ENCODE data around the gene C9orf152.

Gene C9orf152

DNA sequence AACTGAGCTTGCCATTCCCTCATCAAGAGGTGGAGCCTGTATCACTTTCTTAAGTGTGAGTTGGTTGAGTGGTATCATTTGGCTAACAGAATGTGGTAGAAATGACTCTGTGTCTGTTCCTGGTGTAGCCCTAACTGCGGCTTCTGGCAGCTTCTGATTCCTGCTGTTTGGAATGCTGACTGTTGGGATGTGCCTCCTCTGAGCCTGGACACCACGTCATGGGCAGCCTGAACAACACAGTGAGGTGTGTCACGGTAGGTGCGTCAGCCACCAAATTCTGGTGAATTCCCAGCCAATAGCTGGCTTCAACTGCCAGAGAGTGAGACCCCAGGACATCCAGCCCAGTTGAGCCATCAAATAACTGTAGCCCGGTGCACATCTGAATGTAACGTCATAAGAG is 6.1 kb upstream of the C9orf152 start:
- Histone ChIP-seq H3K27me3 (ENCODE audit: insufficient read depth, low read length, poor library complexity, severe bottlenecking) (no peaks in the 10 kb centered on the region), H4K20me1 (ENCODE audit: insufficient read depth, low read length, poor library complexity, severe bottlenecking) (no peaks in the 10 kb centered on the region), H3K4me2 (ENCODE audit: low read depth, low read length, poor library complexity, severe bottlenecking) (peak overlapping the region; percentile 43), H3K9ac (ENCODE audit: low read depth, low read length, poor library complexity, severe bottlenecking) (no peak overlapping the region), H3K36me3 (ENCODE audit: insufficient read depth, low read length) (no peaks in the 10 kb centered on the region), H3K4me1 (ENCODE audit: insufficient read depth, low read length, poor library complexity, severe bottlenecking) (peaks cover 14% of the 10 kb centered on the region), H2AFZ (ENCODE audit: low read length) (no peak overlapping the region), H3K4me3 (ENCODE audit: low read length, poor library complexity, severe bottlenecking) (no peak overlapping the region), H3F3A (ENCODE audit: low read depth) (no peaks in the 10 kb centered on the region), H3K9me3 (ENCODE audit: insufficient read depth, low read depth, low read length) (no peaks in the 10 kb centered on the region), H3K9me2 (replicated peaks; ENCODE audit: low read depth, low read length) (no peaks in the 10 kb centered on the region), H3K79me2 (ENCODE audit: insufficient read depth, low read length) (no peaks in the 10 kb centered on the region)
- TF ChIP-seq EZH2phosphoT487 (IDR thresholded peaks at IDR 0.05; ENCODE audit: borderline replicate concordance) = no peak
- TF ChIP-seq, protein P1, sequence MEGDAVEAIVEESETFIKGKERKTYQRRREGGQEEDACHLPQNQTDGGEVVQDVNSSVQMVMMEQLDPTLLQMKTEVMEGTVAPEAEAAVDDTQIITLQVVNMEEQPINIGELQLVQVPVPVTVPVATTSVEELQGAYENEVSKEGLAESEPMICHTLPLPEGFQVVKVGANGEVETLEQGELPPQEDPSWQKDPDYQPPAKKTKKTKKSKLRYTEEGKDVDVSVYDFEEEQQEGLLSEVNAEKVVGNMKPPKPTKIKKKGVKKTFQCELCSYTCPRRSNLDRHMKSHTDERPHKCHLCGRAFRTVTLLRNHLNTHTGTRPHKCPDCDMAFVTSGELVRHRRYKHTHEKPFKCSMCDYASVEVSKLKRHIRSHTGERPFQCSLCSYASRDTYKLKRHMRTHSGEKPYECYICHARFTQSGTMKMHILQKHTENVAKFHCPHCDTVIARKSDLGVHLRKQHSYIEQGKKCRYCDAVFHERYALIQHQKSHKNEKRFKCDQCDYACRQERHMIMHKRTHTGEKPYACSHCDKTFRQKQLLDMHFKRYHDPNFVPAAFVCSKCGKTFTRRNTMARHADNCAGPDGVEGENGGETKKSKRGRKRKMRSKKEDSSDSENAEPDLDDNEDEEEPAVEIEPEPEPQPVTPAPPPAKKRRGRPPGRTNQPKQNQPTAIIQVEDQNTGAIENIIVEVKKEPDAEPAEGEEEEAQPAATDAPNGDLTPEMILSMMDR (conservative IDR thresholded peaks at IDR 0.05; ENCODE audit: low read length) = no peak

- no peaks in the 10 kb centered on the region for H3K36me3 ChIP-seq (ENCODE audit: insufficient read depth, low read length)
- no peaks in the 10 kb centered on the region for H3K27me3 ChIP-seq (ENCODE audit: insufficient read depth, low read length, poor library complexity, severe bottlenecking)
- H3F3A ChIP-seq (ENCODE audit: low read depth) = no peaks in the 10 kb centered on the region
- no peak overlapping the region for H3K4me2 ChIP-seq (ENCODE audit: low read depth, low read length, poor library complexity, severe bottlenecking)
- H3K9me3 ChIP-seq (ENCODE audit: insufficient read depth, low read depth, low read length) = no peaks in the 10 kb centered on the region
- H3K9me2 ChIP-seq (replicated peaks; ENCODE audit: low read depth, low read length) = no peaks in the 10 kb centered on the region
- no peak overlapping the region for H3K4me3 ChIP-seq (ENCODE audit: low read length, poor library complexity, severe bottlenecking)
- no peak overlapping the region for H2AFZ ChIP-seq (ENCODE audit: low read length)
- no peak overlapping the region for H3K9ac ChIP-seq (ENCODE audit: low read depth, low read length, poor library complexity, severe bottlenecking)
- no peaks in the 10 kb centered on the region for H4K20me1 ChIP-seq (ENCODE audit: insufficient read depth, low read length, poor library complexity, severe bottlenecking)
- peaks cover 14% of the 10 kb centered on the region for H3K4me1 ChIP-seq (ENCODE audit: insufficient read depth, low read length, poor library complexity, severe bottlenecking)
- H3K79me2 ChIP-seq (ENCODE audit: insufficient read depth, low read length) = no peaks in the 10 kb centered on the region
- TF ChIP-seq, protein P1 (conservative IDR thresholded peaks at IDR 0.05; ENCODE audit: low read length) = no peak
- TF ChIP-seq EZH2phosphoT487 (IDR thresholded peaks at IDR 0.05; ENCODE audit: borderline replicate concordance) = no peak
These were observed 5.6 kb upstream of the C9orf152 start for GRCh38 chr9:110213413-110214044.

DNA sequence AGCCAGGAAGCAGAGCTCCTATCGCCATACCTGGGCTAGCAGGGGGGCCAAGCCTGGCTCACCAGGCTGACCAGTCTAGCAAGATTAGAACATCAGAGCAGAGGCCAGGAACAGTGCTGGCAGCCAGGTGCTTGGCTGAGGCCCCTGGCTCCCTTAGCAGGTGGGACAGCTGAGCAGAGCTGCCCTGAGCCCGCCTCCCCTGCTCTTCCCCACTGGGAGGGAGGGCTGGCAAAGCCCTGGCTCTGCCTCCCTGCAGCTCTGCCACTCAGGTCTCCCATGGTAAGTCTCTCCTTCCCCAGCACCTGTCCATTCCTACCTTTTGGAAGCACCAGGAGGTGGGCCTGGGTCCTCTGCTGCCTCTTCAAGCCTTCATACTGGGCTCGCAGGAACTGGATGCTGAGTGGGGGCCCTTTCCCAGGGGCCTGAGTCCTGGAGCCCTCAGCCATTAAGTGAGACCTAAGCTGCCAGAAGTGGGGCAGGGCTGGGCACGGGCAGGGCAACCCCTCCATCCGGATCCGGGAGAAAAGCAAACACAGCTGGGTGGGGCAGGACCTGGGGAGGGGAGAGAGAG is 803 bp downstream of the C9orf152 start:
- no peak overlapping the region for H3K9ac ChIP-seq (ENCODE audit: low read depth, low read length, poor library complexity, severe bottlenecking)
- no peaks in the 10 kb centered on the region for H3K79me2 ChIP-seq (ENCODE audit: insufficient read depth, low read length)
- no peaks in the 10 kb centered on the region for H4K20me1 ChIP-seq (ENCODE audit: insufficient read depth, low read length, poor library complexity, severe bottlenecking)
- no peak for TF ChIP-seq EZH2phosphoT487 (IDR thresholded peaks at IDR 0.05; ENCODE audit: borderline replicate concordance)
- TF ChIP-seq, protein P1 (conservative IDR thresholded peaks at IDR 0.05; ENCODE audit: low read length) = no peak
- no peak overlapping the region for H2AFZ ChIP-seq (ENCODE audit: low read length)
- H3K36me3 ChIP-seq (ENCODE audit: insufficient read depth, low read length) = no peaks in the 10 kb centered on the region
- no peak overlapping the region for H3K4me2 ChIP-seq (ENCODE audit: low read depth, low read length, poor library complexity, severe bottlenecking)
- no peaks in the 10 kb centered on the region for H3F3A ChIP-seq (ENCODE audit: low read depth)
- H3K9me3 ChIP-seq (ENCODE audit: insufficient read depth, low read depth, low read length) = no peaks in the 10 kb centered on the region
- H3K27me3 ChIP-seq (ENCODE audit: insufficient read depth, low read length, poor library complexity, severe bottlenecking) = no peaks in the 10 kb centered on the region
- H3K4me3 ChIP-seq (ENCODE audit: low read length, poor library complexity, severe bottlenecking) = no peak overlapping the region
- no peaks in the 10 kb centered on the region for H3K4me1 ChIP-seq (ENCODE audit: insufficient read depth, low read length, poor library complexity, severe bottlenecking)
- no peaks in the 10 kb centered on the region for H3K9me2 ChIP-seq (replicated peaks; ENCODE audit: low read depth, low read length)

Data from Loucy (cell line).